Left ventricle myocardium inferior (tissue), 1 donor: ENCODE results near the gene PLEKHA6. TPM values are rescaled to one million over a fixed set of nuclear protein-coding genes. Genes with fewer than 3 reads are reported as not detected.
"Not testable (repeated sequence)": the region's sequence is repeated elsewhere in the genome, so short reads cannot be mapped to it uniquely, and the experiment has no call there.

Source experiments
- DNase-seq: peaks from one replicate; pipeline ENCODE4 v3.0.0-alpha.2; 2020
- H3K27ac ChIP-seq: fragments of 200-600 bp; replicated peaks from 2 replicates; pipeline ENCODE4 v1.8.0; 2021
- H3K27me3 ChIP-seq: fragments of 200-600 bp; 2 replicates; pipeline ENCODE4 v1.8.0; 2021; ENCODE audit warnings: low read depth
- H3K36me3 ChIP-seq: fragments of 200-600 bp; 2 replicates; pipeline ENCODE4 v1.8.0; 2021
- H3K4me1 ChIP-seq: fragments of 200-600 bp; 2 replicates; pipeline ENCODE4 v1.8.0; 2021
- H3K4me3 ChIP-seq: fragments of 200-600 bp; 2 replicates; pipeline ENCODE4 v1.8.0; 2021; ENCODE audit warnings: mild to moderate bottlenecking, moderate library complexity
- H3K9me3 ChIP-seq: fragments of 200-600 bp; replicated peaks from 2 replicates; pipeline ENCODE4 v1.8.0; 2021
- intact Hi-C: fragments of 100-400 bp; cut with micrococcal nuclease; formaldehyde crosslinking; loops from one replicate; pipeline ENCODE4 v1.11.0; 2022
- total RNA-seq: library from RNA; stranded (reverse); fragmentation: NEBNext Ultra II Directional; extraction: Animal tissue kit (Norgen Biotek cat#: 25700); gene quantifications from one replicate; pipeline ENCODE4 v1.2.1, GENCODE V29; 2021
- TF ChIP-seq, protein P1 (sequence below): fragments of 200-600 bp; IDR thresholded peaks from 2 replicates; pipeline ENCODE4 v1.8.0; 2021; ENCODE audit warnings: antibody characterized with exemption, mild to moderate bottlenecking, borderline replicate concordance
- donor health status: DM: no; HTN: yes; CAD: no; lungs with severe emphysema.

Gene PLEKHA6
- total RNA-seq, 1 donor from 2014 or later, result 28.8 TPM

DNA sequence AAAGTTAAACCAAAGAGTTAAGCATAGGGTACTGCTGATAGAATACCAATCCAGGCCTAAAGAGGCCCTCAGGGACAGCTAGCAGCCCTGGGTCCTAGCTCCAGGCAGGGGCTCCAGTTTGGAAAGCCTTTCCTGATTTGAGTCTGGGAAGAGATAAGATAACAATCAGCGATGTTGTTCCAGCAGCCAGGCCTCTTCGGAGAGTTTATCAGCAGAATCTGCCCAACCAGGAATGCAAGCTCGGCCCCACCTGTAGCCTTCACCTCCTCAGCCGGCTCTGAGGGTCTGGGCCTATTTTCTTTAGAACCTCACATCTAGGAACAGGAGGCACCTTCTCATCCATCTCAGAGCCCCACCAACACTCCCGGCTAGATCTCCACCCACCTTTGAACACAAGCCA lies 42.6 kb downstream of the PLEKHA6 start:
- H3K27ac ChIP-seq, result no peak overlapping the region
- no peak overlapping the region for H3K4me3 ChIP-seq
- no peaks in the 10 kb centered on the region for H3K9me3 ChIP-seq
- intact Hi-C loops, result no loop called here
- DNase-seq, result no peak
- H3K4me1 ChIP-seq, result peaks cover 30% of the 10 kb centered on the region
- no peaks in the 10 kb centered on the region for H3K36me3 ChIP-seq
- TF ChIP-seq, protein P1, sequence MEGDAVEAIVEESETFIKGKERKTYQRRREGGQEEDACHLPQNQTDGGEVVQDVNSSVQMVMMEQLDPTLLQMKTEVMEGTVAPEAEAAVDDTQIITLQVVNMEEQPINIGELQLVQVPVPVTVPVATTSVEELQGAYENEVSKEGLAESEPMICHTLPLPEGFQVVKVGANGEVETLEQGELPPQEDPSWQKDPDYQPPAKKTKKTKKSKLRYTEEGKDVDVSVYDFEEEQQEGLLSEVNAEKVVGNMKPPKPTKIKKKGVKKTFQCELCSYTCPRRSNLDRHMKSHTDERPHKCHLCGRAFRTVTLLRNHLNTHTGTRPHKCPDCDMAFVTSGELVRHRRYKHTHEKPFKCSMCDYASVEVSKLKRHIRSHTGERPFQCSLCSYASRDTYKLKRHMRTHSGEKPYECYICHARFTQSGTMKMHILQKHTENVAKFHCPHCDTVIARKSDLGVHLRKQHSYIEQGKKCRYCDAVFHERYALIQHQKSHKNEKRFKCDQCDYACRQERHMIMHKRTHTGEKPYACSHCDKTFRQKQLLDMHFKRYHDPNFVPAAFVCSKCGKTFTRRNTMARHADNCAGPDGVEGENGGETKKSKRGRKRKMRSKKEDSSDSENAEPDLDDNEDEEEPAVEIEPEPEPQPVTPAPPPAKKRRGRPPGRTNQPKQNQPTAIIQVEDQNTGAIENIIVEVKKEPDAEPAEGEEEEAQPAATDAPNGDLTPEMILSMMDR, result no peak
- no peaks in the 10 kb centered on the region for H3K27me3 ChIP-seq

DNA sequence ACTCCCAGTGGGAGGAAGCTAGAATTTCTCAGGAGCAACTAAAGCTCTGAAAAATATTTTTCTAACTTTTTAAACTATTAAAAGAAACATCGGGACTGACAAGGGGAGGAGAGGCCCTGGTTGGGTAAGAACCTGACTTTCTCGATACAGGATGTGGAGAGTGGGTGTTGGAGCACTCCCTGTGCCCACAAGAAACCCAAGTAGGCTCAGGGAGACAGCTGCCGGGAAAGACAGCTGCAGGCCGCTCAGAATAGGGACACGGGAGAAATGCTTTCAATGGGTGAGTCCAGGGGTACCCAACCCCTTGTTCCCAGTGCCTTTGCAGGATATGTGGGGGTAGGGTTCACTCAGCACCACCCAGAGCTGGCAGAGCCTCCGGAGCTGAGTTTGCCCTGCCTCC lies 43.6 kb downstream of the PLEKHA6 start:
- Histone ChIP-seq H3K36me3 (no peaks in the 10 kb centered on the region), H3K9me3 (no peaks in the 10 kb centered on the region), H3K4me1 (peaks cover 23% of the 10 kb centered on the region), H3K27me3 (no peaks in the 10 kb centered on the region), H3K4me3 (no peak overlapping the region), H3K27ac (no peak overlapping the region)
- intact Hi-C loops, result no loop called here
- DNase-seq, result no peak
- TF ChIP-seq, protein P1, result no peak

DNA sequence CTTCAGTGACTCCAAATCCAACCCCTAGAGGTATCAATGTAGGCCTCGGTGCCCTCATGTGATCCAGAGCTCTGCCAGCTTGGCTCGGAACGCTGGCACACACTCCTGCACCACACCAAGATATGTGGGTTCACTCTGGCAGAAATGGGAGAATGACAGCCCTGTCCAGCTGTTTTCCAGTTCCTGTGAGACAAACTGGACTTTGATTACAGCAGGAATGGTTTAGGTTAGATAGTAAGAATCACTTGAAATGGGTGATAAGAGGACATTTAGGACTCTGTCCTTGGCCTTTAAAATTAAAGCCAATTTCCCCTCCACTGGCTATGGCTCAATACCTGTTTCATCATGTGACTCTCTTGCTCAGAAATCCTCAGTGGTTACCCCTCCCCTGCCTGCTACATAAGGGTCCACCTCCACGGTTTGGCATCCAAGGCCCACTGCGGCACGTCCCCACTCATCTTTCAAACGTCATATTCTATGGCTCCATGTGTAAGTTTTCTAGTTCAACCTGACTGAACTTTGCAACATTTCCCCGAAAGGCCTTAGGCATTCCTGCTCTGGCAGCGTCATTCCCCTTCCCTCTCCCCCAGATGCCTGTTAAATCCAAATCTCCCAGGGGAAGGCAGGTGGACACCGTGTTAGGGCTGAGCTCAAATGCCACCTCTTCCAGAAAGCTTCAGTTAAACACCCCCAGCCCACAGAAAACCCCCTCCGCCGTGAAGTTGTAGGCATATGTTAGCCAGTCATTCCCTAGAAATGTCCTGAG lies 44.7 kb downstream of the PLEKHA6 start:
- intact Hi-C loops, result no loop called here
- H3K27ac ChIP-seq, result no peak overlapping the region
- H3K4me3 ChIP-seq, result no peak overlapping the region
- no peaks in the 10 kb centered on the region for H3K36me3 ChIP-seq
- H3K4me1 ChIP-seq, result peaks cover 18% of the 10 kb centered on the region
- no peak for DNase-seq
- TF ChIP-seq, protein P1, result no peak
- H3K27me3 ChIP-seq, result no peaks in the 10 kb centered on the region
- H3K9me3 ChIP-seq, result no peaks in the 10 kb centered on the region

DNA sequence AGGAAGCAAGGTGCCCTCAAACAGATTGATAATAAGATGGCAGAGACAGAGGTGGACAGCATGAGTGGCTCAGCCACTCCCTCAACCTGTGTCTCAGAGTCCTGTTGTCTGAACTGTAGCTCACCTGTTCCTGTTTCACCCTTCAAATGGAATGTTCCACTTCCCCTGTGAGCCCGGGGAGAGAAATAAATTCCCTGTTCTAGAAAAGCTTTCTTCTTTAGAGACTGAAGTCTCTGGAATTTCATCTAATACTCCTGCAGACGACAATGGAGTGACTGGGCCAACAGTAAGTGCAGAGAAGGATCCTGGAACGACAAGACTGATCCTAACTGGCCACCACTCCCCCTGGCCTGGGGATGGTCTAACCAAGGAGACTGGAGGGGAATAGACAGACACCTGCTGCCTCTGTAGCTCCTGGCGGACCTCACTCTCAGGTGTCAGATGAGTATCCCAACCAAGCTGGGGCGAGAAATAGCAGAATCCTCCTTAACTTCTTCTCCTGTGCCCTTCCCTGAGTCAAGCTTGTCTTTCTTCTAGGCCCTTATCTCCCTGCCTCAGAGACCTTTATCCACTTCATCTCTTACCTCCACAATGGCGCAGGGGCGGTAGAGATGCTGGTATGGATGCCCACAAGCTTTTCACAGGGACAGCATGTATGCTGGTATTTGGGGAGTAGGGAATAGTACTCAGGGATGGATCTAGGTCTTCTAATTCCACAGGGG lies 45.4 kb downstream of the PLEKHA6 start:
- Histone ChIP-seq H3K9me3 (no peaks in the 10 kb centered on the region), H3K27ac (no peak overlapping the region), H3K27me3 (no peaks in the 10 kb centered on the region), H3K4me3 (no peak overlapping the region), H3K4me1 (peaks cover 18% of the 10 kb centered on the region), H3K36me3 (no peaks in the 10 kb centered on the region)
- TF ChIP-seq, protein P1, result no peak
- DNase-seq, result no peak
- intact Hi-C loops, result no loop called here

DNA sequence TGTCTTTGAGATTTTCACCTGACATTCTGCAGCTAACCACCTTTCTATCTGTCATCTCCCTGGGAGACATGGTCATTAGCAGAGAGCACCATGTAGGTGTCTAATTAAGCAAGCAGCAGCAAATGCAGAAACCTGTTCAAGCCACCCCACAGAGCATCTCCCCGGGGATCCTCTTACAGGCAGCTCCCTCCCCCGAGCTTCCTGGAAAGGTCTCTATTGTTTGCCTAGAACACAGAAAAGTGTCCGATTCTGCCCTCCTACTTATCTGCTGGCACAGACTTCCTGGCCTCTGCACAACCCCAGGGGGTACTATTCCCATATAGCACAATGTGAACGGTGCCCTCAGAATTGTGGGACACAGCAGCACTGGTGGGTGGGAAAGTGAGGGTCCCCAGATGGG lies 46.1 kb downstream of the PLEKHA6 start:
- DNase-seq, result no peak
- intact Hi-C loops, result no loop called here
- no peaks in the 10 kb centered on the region for H3K36me3 ChIP-seq

DNA sequence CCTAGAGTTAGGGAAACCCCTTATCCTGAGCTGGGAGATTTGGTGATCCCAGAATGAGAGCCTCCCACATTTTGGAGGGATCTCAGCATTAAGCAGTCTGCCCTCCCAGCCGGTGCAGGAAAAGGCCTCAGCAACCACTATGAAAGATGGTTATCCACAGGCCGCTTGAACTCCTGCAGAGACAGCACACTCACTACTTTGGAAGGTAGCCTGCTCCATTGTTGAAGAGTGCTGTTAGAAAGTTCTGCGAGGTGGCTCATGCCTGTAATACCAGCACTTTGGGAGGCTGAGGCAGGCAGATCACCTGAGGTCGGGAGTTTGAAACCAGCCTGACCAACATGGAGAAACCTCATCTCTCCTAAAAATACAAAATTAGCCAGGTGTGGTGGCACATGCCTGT lies 48.8 kb downstream of the PLEKHA6 start:
- peaks cover 32% of the 10 kb centered on the region for H3K4me1 ChIP-seq
- DNase-seq, H3K27ac ChIP-seq, H3K27me3 ChIP-seq, H3K4me3 ChIP-seq, intact Hi-C loops, H3K9me3 ChIP-seq, H3K36me3 ChIP-seq: not testable (repeated sequence)

More for the DNA sequence above, 46.1 kb downstream of the PLEKHA6 start:
- no peak overlapping the region for H3K4me3 ChIP-seq
- no peak overlapping the region for H3K27ac ChIP-seq
- H3K4me1 ChIP-seq, result peaks cover 18% of the 10 kb centered on the region
- no peaks in the 10 kb centered on the region for H3K27me3 ChIP-seq
- no peaks in the 10 kb centered on the region for H3K9me3 ChIP-seq
- TF ChIP-seq, protein P1, result no peak
